Body of pancreas (tissue), 4 donors: Measurements from ENCODE around the gene MSMO1.
"Not testable (repeated sequence)": the region's sequence is repeated elsewhere in the genome, so short reads cannot be mapped to it uniquely, and the experiment has no call there.

Experiments used
- CTCF ChIP-seq, 7 experiments: fragments of 450-650 bp in 4 of 7; fragments of 200-600 bp in 3 of 7; sonication (generic) in 3 of 7; IDR thresholded peaks; one replicate each; pipeline ENCODE4 v1.5.1; 2016 to 2019; ENCODE audit warnings: antibody characterized with exemption in 7 of 7
- POLR2A ChIP-seq, 3 donors: fragments of 450-650 bp; IDR thresholded peaks; one replicate each; pipeline ENCODE4 v1.6.1; 2016; ENCODE audit warnings: antibody characterized with exemption in 3 of 3, mild to moderate bottlenecking in 2 of 3

GRCh38 chr4:165286619-165287340, 40.7 kb upstream of the MSMO1 start:
- TF ChIP-seq CTCF, POLR2A (IDR thresholded peaks at IDR 0.05): not testable (repeated sequence)
